Endothelial cell of umbilical vein (primary cell): Measurements from ENCODE around the gene SAXO1. TPM values are rescaled to one million over a fixed set of nuclear protein-coding genes. Genes with fewer than 3 reads are reported as not detected.

Experiments used
- BruUV-seq: library from RNA; stranded (reverse); fragments of 400-500 nt; replicated peaks from 2 replicates; lab custom pipeline; 2021; lab: Mats Ljungman, UMichigan
- CTCF ChIA-PET: fragments of 300-600, 350-600 bp; sonication (Branson Sonifier 250); formaldehyde crosslinking; loops from one replicate; lab custom pipeline; 2021; ENCODE audit warnings: antibody characterized with exemption, inconsistent platforms; lab: Charles Lee
- POLR2A ChIA-PET: fragments of 300-600, 350-600 bp; sonication (Branson Sonifier 250); formaldehyde crosslinking; loops from one replicate; lab custom pipeline; 2021; ENCODE audit warnings: antibody characterized with exemption, inconsistent platforms; lab: Charles Lee
- DNase-seq: peaks from one replicate; pipeline ENCODE4 v3.0.0-alpha.2; 2011; ENCODE audit warnings: low read depth, low spot score
- FAIRE-seq: peaks from 2 replicates; lab custom pipeline; 2011; peaks lifted over from hg19 to GRCh38; lab: Jason Lieb, UNC
- H2AFZ ChIP-seq: 2 replicates; pipeline ENCODE4 v1.6.0; 2012; ENCODE audit warnings: low read depth, low read length, control low read depth, inconsistent platforms
- H3K27ac ChIP-seq: 2 replicates; pipeline ENCODE4 v1.5.1; 2011; ENCODE audit warnings: low read depth, mild to moderate bottlenecking, control low read depth, low read length, moderate library complexity; ENCODE audit not compliant: insufficient read depth
- H3K27me3 ChIP-seq, 2 experiments: 2 replicates each; pipeline versions ENCODE4 v1.6.0 to v1.6.1; 2011; ENCODE audit warnings: low read length in 2 of 2, mixed read lengths in 1 of 2; ENCODE audit not compliant: control insufficient read depth in 2 of 2, insufficient read depth in 2 of 2
- H3K36me3 ChIP-seq, 2 experiments: 2 replicates in 1 of 2; 3 replicates in 1 of 2; pipeline ENCODE4 v1.5.1; 2011; ENCODE audit warnings: low read length in 2 of 2, mild to moderate bottlenecking in 1 of 2, moderate library complexity in 1 of 2; ENCODE audit not compliant: control insufficient read depth in 2 of 2, insufficient read depth in 2 of 2; ENCODE audit errors: extremely low read depth in 1 of 2
- H3K4me1 ChIP-seq: 3 replicates; pipeline ENCODE4 v1.5.1; 2011; ENCODE audit warnings: mild to moderate bottlenecking, low read length; ENCODE audit not compliant: control insufficient read depth, insufficient read depth; ENCODE audit errors: extremely low read depth
- H3K4me2 ChIP-seq: 2 replicates; pipeline ENCODE4 v1.6.1; 2011; ENCODE audit warnings: low read length, control low read depth, mixed read lengths; ENCODE audit not compliant: insufficient read depth
- H3K4me3 ChIP-seq, 3 experiments: fragments of 200-600 bp in 1 of 3; sonication (generic), shearing (Covaris generic) in 1 of 3; replicated peaks in 1 of 3; 2 replicates each; pipeline ENCODE4 v1.5.1; 2011 to 2016; ENCODE audit warnings: control low read depth in 3 of 3, low read length in 3 of 3, mild to moderate bottlenecking in 2 of 3, inconsistent platforms in 1 of 3, low read depth in 1 of 3, moderate library complexity in 1 of 3; ENCODE audit not compliant: insufficient read depth in 1 of 3
- H3K79me2 ChIP-seq: 2 replicates; pipeline ENCODE4 v1.6.0; 2012; ENCODE audit warnings: low read length, inconsistent platforms; ENCODE audit not compliant: control insufficient read depth, insufficient read depth
- H3K9ac ChIP-seq: replicated peaks from 2 replicates; pipeline ENCODE3; 2011; ENCODE audit warnings: low read length, control low read depth; ENCODE audit not compliant: insufficient read depth; ENCODE audit errors: extremely low read depth
- H3K9me1 ChIP-seq: replicated peaks from 3 replicates; pipeline ENCODE4 v1.6.0; 2011; ENCODE audit warnings: mild to moderate bottlenecking, low read length; ENCODE audit not compliant: control insufficient read depth, insufficient read depth; ENCODE audit errors: extremely low read depth
- H3K9me3 ChIP-seq: replicated peaks from 2 replicates; pipeline ENCODE4 v1.5.1; 2012; ENCODE audit warnings: low read length, inconsistent platforms; ENCODE audit not compliant: control insufficient read depth, insufficient read depth
- H4K20me1 ChIP-seq: replicated peaks from 2 replicates; pipeline ENCODE3; 2011; ENCODE audit warnings: mild to moderate bottlenecking, low read length; ENCODE audit not compliant: control insufficient read depth, insufficient read depth; ENCODE audit errors: extremely low read depth
- CTCF ChIP-seq, 2 donors: IDR thresholded peaks; 1 replicate in 1 of 2; 2 replicates in 1 of 2; pipeline ENCODE4 v1.5.1; 2011; ENCODE audit warnings: low read length in 2 of 2, mild to moderate bottlenecking in 2 of 2, moderate library complexity in 2 of 2, control low read depth in 1 of 2, inconsistent platforms in 1 of 2, low read depth in 1 of 2; ENCODE audit not compliant: insufficient read depth in 1 of 2; ENCODE audit errors: extremely low read depth in 1 of 2
- GATA2 ChIP-seq: IDR thresholded peaks from 2 replicates; pipeline ENCODE4 v1.7.0; 2011; ENCODE audit warnings: low read depth, mild to moderate bottlenecking, moderate library complexity, mixed read lengths, low read length; ENCODE audit not compliant: insufficient read length, insufficient read depth
- JUN ChIP-seq: IDR thresholded peaks from 2 replicates; pipeline ENCODE4 v1.6.1; 2011; ENCODE audit warnings: borderline replicate concordance, low read depth; ENCODE audit not compliant: insufficient read length, insufficient read depth
- MAX ChIP-seq: IDR thresholded peaks from 2 replicates; pipeline ENCODE4 v1.6.1; 2011; ENCODE audit not compliant: insufficient read depth, insufficient read length
- MYC ChIP-seq: IDR thresholded peaks from one replicate; pipeline ENCODE4 v1.6.1; 2011; ENCODE audit warnings: mild to moderate bottlenecking, low read depth, low read length
- POLR2A ChIP-seq: IDR thresholded peaks from 2 replicates; pipeline ENCODE4 v1.6.1; 2012; ENCODE audit warnings: low read depth, mild to moderate bottlenecking, control low read depth, low read length
- dilution Hi-C: fragments of 300-500 bp; cut with MboI; formaldehyde crosslinking; loops from one replicate; pipeline ENCODE4 v1.15.0; 2019; ENCODE audit warnings: low sequenced_read_pairs; ENCODE audit not compliant: extremely low pct_ligation_motif_present
- intact Hi-C: fragments of 100-400 bp; cut with micrococcal nuclease; formaldehyde crosslinking; loops from one replicate; pipeline ENCODE4 v1.10.0; 2022
- polyA plus RNA-seq, 4 experiments: library from polyadenylated mRNA; depleted of rRNA in 3 of 4; stranded (reverse) in 3 of 4; unstranded in 1 of 4; fragments of >200 nt; gene quantifications; 2 replicates each; pipeline versions ENCODE4 v1.2.1 to v1.2.3, GENCODE V29; 2011 to 2012; ENCODE audit warnings: missing spikeins in 1 of 4
- total RNA-seq: library from RNA; stranded (reverse); gene quantifications from 2 replicates; pipeline ENCODE4 v1.2.3, GENCODE V29; 2021

Gene SAXO1
- total and polyA plus RNA-seq, 2 donors (not counting 3 experiments of a cell fraction or from before 2014, with no cell fraction given) = not detected

GRCh38 chr9:18999173-18999785 is 33.7 kb downstream of the SAXO1 start:
- CTCF ChIA-PET = interaction anchor here (0.6 kb wide), 1 partner anchor 1133 kb away, joined by 3 read pairs; no protein-coding TSS in a partner anchor
- FAIRE-seq (no peak), DNase-seq (no peak)
- Histone ChIP-seq H2AFZ (no peak overlapping the region), H3K4me3 (no peak overlapping the region), H4K20me1 (no peaks in the 10 kb centered on the region), H3K9ac (no peak overlapping the region), H3K4me1 (no peaks in the 10 kb centered on the region), H3K36me3 (no peaks in the 10 kb centered on the region), H3K27ac (no peak overlapping the region), H3K9me3 (no peaks in the 10 kb centered on the region), H3K27me3 (no peaks in the 10 kb centered on the region), H3K4me2 (no peak overlapping the region), H3K79me2 (no peaks in the 10 kb centered on the region), H3K9me1 (no peaks in the 10 kb centered on the region)
- intact Hi-C loops (no loop called here), dilution Hi-C loops (no loop called here)
- POLR2A ChIA-PET = no interaction called here
- TF ChIP-seq GATA2 = no peak
- TF ChIP-seq POLR2A = no peak
- TF ChIP-seq MYC = no peak
- no peak for TF ChIP-seq CTCF (IDR thresholded peaks at IDR 0.05; ENCODE audit: extremely low read depth in 1 of 2, insufficient read depth in 1 of 2, low read depth in 1 of 2, low read length in 2 of 2)
- no peak for TF ChIP-seq MAX
- no peak for TF ChIP-seq JUN
- no TSS peak for BruUV-seq
